ENCODE data around the gene COL20A1. TPM values are rescaled to one million over a fixed set of nuclear protein-coding genes. Genes with fewer than 3 reads are reported as not detected.
A peak's percentile ranks its signal among the peaks of the same experiment; 100 is the strongest.

Gene COL20A1
- total and polyA plus RNA-seq, 2 of the 13 experiments (the other 11 are each of a cell fraction or from before 2014, with no cell fraction given): not detected

GRCh38 chr20:63330940-63331339 lies 38.0 kb downstream of the COL20A1 start:
- POLR2A ChIA-PET: interaction anchor here (0.6 kb wide), 1 partner anchor 101 kb away, joined by 3 read pairs; no protein-coding TSS in a partner anchor
- WGBS (ENCODE audit: low lambda C conversion rate): 45% methylated on average over 9 of the region's 13 CpGs
- no peak overlapping the region for H3K4me2 ChIP-seq (ENCODE audit: low read depth, low read length)
- in situ Hi-C loops (cut with HindIII; ENCODE audit: extremely low pct_ligation_motif_present, low pct_unique_long_range_greater_than_20kb): no loop called here
- intact Hi-C loops (cut with micrococcal nuclease; ENCODE audit: unreplicated experiment): no loop called here
- no peaks in the 10 kb centered on the region for H3K36me3 ChIP-seq (replicated peaks in 1 of 2; ENCODE audit: control insufficient read depth in 1 of 2, insufficient read depth in 2 of 2, low read length in 2 of 2)
- CTCF ChIA-PET (ENCODE audit: low intra/inter-chr PET ratio, low total read pairs): no interaction called here
- H3K9me3 ChIP-seq (ENCODE audit: low read length): no peaks in the 10 kb centered on the region
- H2AFZ ChIP-seq (ENCODE audit: low read length): no peak overlapping the region
- BruUV-seq (replicated peaks): no TSS peak
- FAIRE-seq: no peak
- no peaks in the 10 kb centered on the region for H3K4me1 ChIP-seq (ENCODE audit: insufficient read depth, low read length)
- no peak overlapping the region for H3K4me3 ChIP-seq (replicated peaks in 1 of 3; ENCODE audit: insufficient read depth in 1 of 3, low read depth in 2 of 3, low read length in 3 of 3)
- TF ChIP-seq HNRNPL (IDR thresholded peaks at IDR 0.05; ENCODE audit: low read depth, low read length) (no peak), ZNF678 (CRISPR knock-in tag; IDR thresholded peaks at IDR 0.05) (no peak), NONO (IDR thresholded peaks at IDR 0.05) (no peak), NONO (CRISPR knock-in tag; conservative IDR thresholded peaks at IDR 0.05) (no peak), ZNF280B (CRISPR knock-in tag; IDR thresholded peaks at IDR 0.05; ENCODE audit: borderline replicate concordance) (0 out of 2 replicates have a peak, but pooled peaks have one; percentile 29), ZNF329 (CRISPR knock-in tag; IDR thresholded peaks at IDR 0.05; ENCODE audit: low read depth) (no peak)
- no peak; the same call in 2 of the 3 replicates for ATAC-seq
- H3K27me3 ChIP-seq (ENCODE audit: control insufficient read depth in 1 of 2, insufficient read depth in 2 of 2, low read length in 2 of 2): peaks cover 4 to 8% of the 10 kb centered on the region in 2 experiments
- no peak overlapping the region for H3K9ac ChIP-seq (ENCODE audit: insufficient read depth, low read depth, low read length)
- no peak for DNase-seq (ENCODE audit: low spot score)
- no peak overlapping the region for H3K27ac ChIP-seq (ENCODE audit: extremely low read length, insufficient read depth, low read length)
- H4K20me1 ChIP-seq (ENCODE audit: insufficient read depth, low read length): no peaks in the 10 kb centered on the region; the same call in 1 of the 2 replicates
- H3K79me2 ChIP-seq (ENCODE audit: insufficient read depth, low read length): no peaks in the 10 kb centered on the region

- FAIRE-seq: no peak
- ChIA-PET POLR2A (no interaction called here), CTCF (ENCODE audit: low intra/inter-chr PET ratio, low total read pairs) (no interaction called here)
- intact Hi-C loops (cut with micrococcal nuclease; ENCODE audit: unreplicated experiment): no loop called here
- no peak overlapping the region for H3K4me2 ChIP-seq (ENCODE audit: low read depth, low read length)
- no peaks in the 10 kb centered on the region for H3K4me1 ChIP-seq (ENCODE audit: insufficient read depth, low read length)
- no peaks in the 10 kb centered on the region for H3K79me2 ChIP-seq (ENCODE audit: insufficient read depth, low read length)
- WGBS (ENCODE audit: low lambda C conversion rate): 37% methylated on average over 8 of the region's 8 CpGs
- no peaks in the 10 kb centered on the region for H3K9me3 ChIP-seq (ENCODE audit: low read length)
- H3K27ac ChIP-seq (ENCODE audit: extremely low read length, insufficient read depth, low read length): no peak overlapping the region
- H3K36me3 ChIP-seq (replicated peaks in 1 of 2; ENCODE audit: control insufficient read depth in 1 of 2, insufficient read depth in 2 of 2, low read length in 2 of 2): no peaks in the 10 kb centered on the region
- no peak overlapping the region for H3K9ac ChIP-seq (ENCODE audit: insufficient read depth, low read depth, low read length)
- in situ Hi-C loops (cut with HindIII; ENCODE audit: extremely low pct_ligation_motif_present, low pct_unique_long_range_greater_than_20kb): no loop called here
- H2AFZ ChIP-seq (ENCODE audit: low read length): no peak overlapping the region
- no TSS peak for BruUV-seq (replicated peaks)
- DNase-seq (ENCODE audit: low spot score): no peak
- no peak overlapping the region for H3K4me3 ChIP-seq (replicated peaks in 1 of 3; ENCODE audit: insufficient read depth in 1 of 3, low read depth in 2 of 3, low read length in 3 of 3)
- H3K27me3 ChIP-seq (ENCODE audit: control insufficient read depth in 1 of 2, insufficient read depth in 2 of 2, low read length in 2 of 2): peaks cover 3 to 9% of the 10 kb centered on the region in 2 experiments
- H4K20me1 ChIP-seq (ENCODE audit: insufficient read depth, low read length): no peaks in the 10 kb centered on the region; the same call in 1 of the 2 replicates
- no peak for ATAC-seq
- TF ChIP-seq PHF8 (CRISPR knock-in tag; IDR thresholded peaks at IDR 0.05) (peak; percentile 13; the same call in 1 of the 2 replicates), MNT (IDR thresholded peaks at IDR 0.05) (peak; percentile 84), ZNF816 (CRISPR knock-in tag; IDR thresholded peaks at IDR 0.05; ENCODE audit: borderline replicate concordance) (no peak), ZBTB33 (CRISPR knock-in tag; IDR thresholded peaks at IDR 0.05) (no peak), SMYD3 (CRISPR knock-in tag; IDR thresholded peaks at IDR 0.05) (no peak), HOXD1 (CRISPR knock-in tag; IDR thresholded peaks at IDR 0.05) (no peak), RAD51 (IDR thresholded peaks at IDR 0.05; ENCODE audit: borderline replicate concordance) (peak; percentile 44; the same call in 1 of the 2 replicates), KAT2B (IDR thresholded peaks at IDR 0.05; ENCODE audit: borderline replicate concordance, low read depth, low read length) (no peak)
These were observed 38.9 kb downstream of the COL20A1 start for GRCh38 chr20:63331741-63332400.
